ENCODE results near the gene ARHGEF28.

Gene ARHGEF28

GRCh38 chr5:73764586-73764985 is 138.6 kb downstream of the ARHGEF28 start:
- DNase-seq = no peak
- no peak overlapping the region for H3K4me3 ChIP-seq (ENCODE audit: low read depth, low read length)
- H3K27ac ChIP-seq = no peak overlapping the region
- H3K9me3 ChIP-seq (ENCODE audit: severe bottlenecking) = peaks cover 2% of the 10 kb centered on the region
- no peaks in the 10 kb centered on the region for H3K27me3 ChIP-seq (ENCODE audit: insufficient read depth, low read depth, severe bottlenecking)
- no peak for TF ChIP-seq CTCF (IDR thresholded peaks at IDR 0.05; ENCODE audit: low read depth, low read length)
- H3K36me3 ChIP-seq = no peaks in the 10 kb centered on the region

DNA sequence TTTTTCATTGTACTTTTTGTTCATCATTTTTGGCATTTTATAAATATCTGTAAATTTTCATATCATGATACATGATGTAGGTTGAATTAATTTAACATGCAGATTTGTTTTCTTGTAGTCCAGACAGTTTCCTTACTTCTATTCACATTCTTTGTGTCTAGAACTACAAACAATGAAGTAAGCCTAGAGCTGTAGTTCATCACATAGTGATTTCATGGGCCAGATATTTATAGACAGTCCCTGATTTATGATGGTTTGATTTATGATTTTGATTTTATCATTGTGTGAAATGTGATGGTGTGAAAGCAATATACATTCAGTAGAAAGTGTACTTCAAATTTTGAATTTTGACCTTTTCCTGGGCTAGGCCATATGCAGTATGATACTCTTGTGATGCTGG is 139.0 kb downstream of the ARHGEF28 start:
- H3K4me3 ChIP-seq (ENCODE audit: low read depth, low read length) = no peak overlapping the region
- no peaks in the 10 kb centered on the region for H3K36me3 ChIP-seq
- no peak for TF ChIP-seq CTCF (IDR thresholded peaks at IDR 0.05; ENCODE audit: low read depth, low read length)
- H3K9me3 ChIP-seq (ENCODE audit: severe bottlenecking) = peaks cover 2% of the 10 kb centered on the region
- no peaks in the 10 kb centered on the region for H3K27me3 ChIP-seq (ENCODE audit: insufficient read depth, low read depth, severe bottlenecking)
- H3K27ac ChIP-seq = no peak overlapping the region
- DNase-seq = no peak

DNA sequence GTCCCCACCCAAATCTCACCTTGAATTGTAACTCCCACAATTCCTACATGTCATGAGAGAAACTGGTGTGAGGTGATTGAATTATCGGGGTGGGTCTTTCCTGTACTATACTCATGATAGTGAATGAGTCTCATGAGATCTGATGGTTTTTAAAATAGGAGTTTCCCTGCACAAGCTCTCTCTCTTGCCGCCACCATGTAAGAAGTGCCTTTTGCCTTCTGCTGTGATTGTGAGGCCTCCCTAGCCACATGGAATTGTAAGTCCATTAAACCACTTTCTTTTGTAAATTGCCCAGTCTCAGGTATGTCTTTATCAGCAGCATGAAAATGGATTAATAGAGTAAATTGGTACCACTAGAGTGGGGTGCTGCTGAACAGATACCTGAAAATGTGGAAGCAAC is 140.9 kb downstream of the ARHGEF28 start:
- no peak for DNase-seq
- no peak for TF ChIP-seq CTCF (IDR thresholded peaks at IDR 0.05; ENCODE audit: low read depth, low read length)

GRCh38 chr5:73770172-73771025 is 144.4 kb downstream of the ARHGEF28 start:
- DNase-seq = no peak
- Histone ChIP-seq H3K9me3 (ENCODE audit: severe bottlenecking) (peaks cover 2% of the 10 kb centered on the region), H3K27ac (no peak overlapping the region), H3K4me3 (ENCODE audit: low read depth, low read length) (no peak overlapping the region), H3K27me3 (ENCODE audit: insufficient read depth, low read depth, severe bottlenecking) (no peaks in the 10 kb centered on the region), H3K36me3 (no peaks in the 10 kb centered on the region)
- TF ChIP-seq CTCF (IDR thresholded peaks at IDR 0.05; ENCODE audit: low read depth, low read length) = no peak

More for the DNA sequence above, 140.9 kb downstream of the ARHGEF28 start:
- no peaks in the 10 kb centered on the region for H3K36me3 ChIP-seq
- no peaks in the 10 kb centered on the region for H3K27me3 ChIP-seq (ENCODE audit: insufficient read depth, low read depth, severe bottlenecking)
- H3K9me3 ChIP-seq (ENCODE audit: severe bottlenecking) = peaks cover 2% of the 10 kb centered on the region
- no peak overlapping the region for H3K4me3 ChIP-seq (ENCODE audit: low read depth, low read length)
- no peak overlapping the region for H3K27ac ChIP-seq

DNA sequence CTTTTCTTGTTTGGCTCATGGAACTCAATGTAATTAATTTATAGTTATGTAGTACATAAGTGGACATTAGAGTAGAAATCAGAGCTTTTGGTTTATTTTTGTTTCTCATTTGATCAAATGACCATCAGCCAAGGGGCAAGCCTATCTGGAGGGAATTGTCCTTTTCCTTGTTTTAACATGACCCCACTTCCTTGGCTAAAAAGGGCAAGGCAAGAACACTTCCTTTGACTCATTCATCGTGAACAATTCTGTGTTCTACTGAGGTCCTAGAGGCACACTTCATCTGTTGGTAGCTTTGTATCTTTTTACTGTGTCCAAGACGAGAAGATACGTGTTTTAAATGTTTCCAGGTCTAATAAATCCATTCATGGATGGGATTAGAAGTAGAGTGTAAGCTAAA is 148.9 kb downstream of the ARHGEF28 start:
- DNase-seq = no peak
- Histone ChIP-seq H3K4me3 (ENCODE audit: low read depth, low read length) (no peak overlapping the region), H3K36me3 (no peaks in the 10 kb centered on the region), H3K27me3 (ENCODE audit: insufficient read depth, low read depth, severe bottlenecking) (no peaks in the 10 kb centered on the region), H3K9me3 (ENCODE audit: severe bottlenecking) (no peaks in the 10 kb centered on the region), H3K27ac (no peak overlapping the region)
- TF ChIP-seq CTCF (IDR thresholded peaks at IDR 0.05; ENCODE audit: low read depth, low read length) = no peak

DNA sequence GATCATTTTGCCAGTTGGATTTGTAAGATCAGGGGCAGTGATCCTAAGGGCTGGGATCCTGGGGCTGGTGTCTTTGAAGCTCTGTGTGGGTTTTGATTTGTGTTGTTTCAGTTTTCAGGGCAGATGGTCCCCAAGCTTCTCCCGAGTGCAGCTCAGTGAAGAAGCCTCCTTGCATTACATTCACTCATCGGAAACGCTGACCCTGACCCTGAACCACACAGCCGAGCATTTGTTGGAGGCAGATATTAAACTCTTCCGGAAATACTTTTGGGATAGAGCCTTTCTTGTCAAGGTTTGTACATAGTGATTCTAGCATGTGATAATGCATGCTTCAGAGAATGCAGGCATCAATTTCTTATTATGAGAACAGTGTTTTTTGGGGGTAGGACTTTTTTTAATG is 150.4 kb downstream of the ARHGEF28 start:
- no peak overlapping the region for H3K4me3 ChIP-seq (ENCODE audit: low read depth, low read length)
- DNase-seq = no peak

More for the DNA sequence above, 150.4 kb downstream of the ARHGEF28 start:
- H3K27ac ChIP-seq = no peak overlapping the region
- H3K27me3 ChIP-seq (ENCODE audit: insufficient read depth, low read depth, severe bottlenecking) = no peaks in the 10 kb centered on the region
- TF ChIP-seq CTCF (IDR thresholded peaks at IDR 0.05; ENCODE audit: low read depth, low read length) = no peak
- no peaks in the 10 kb centered on the region for H3K36me3 ChIP-seq
- H3K9me3 ChIP-seq (ENCODE audit: severe bottlenecking) = no peaks in the 10 kb centered on the region
